ENCODE measurements around the gene MED22.
"Not testable (repeated sequence)": the region's sequence is repeated elsewhere in the genome, so short reads cannot be mapped to it uniquely, and the experiment has no call there.

MED22 gene

GRCh38 chr9:133380734-133381133 is 32.8 kb upstream of the MED22 start:
- no peak for DNase-seq
- H3K27me3 Mint-ChIP-seq = no peaks in the 10 kb centered on the region
- ATAC-seq = no peak
- H3K9me3 Mint-ChIP-seq = no peaks in the 10 kb centered on the region
- H3K4me3 Mint-ChIP-seq = no peak overlapping the region
- no peak overlapping the region for H3K27ac Mint-ChIP-seq
- peaks cover 13% of the 10 kb centered on the region for H3K4me1 Mint-ChIP-seq

DNA sequence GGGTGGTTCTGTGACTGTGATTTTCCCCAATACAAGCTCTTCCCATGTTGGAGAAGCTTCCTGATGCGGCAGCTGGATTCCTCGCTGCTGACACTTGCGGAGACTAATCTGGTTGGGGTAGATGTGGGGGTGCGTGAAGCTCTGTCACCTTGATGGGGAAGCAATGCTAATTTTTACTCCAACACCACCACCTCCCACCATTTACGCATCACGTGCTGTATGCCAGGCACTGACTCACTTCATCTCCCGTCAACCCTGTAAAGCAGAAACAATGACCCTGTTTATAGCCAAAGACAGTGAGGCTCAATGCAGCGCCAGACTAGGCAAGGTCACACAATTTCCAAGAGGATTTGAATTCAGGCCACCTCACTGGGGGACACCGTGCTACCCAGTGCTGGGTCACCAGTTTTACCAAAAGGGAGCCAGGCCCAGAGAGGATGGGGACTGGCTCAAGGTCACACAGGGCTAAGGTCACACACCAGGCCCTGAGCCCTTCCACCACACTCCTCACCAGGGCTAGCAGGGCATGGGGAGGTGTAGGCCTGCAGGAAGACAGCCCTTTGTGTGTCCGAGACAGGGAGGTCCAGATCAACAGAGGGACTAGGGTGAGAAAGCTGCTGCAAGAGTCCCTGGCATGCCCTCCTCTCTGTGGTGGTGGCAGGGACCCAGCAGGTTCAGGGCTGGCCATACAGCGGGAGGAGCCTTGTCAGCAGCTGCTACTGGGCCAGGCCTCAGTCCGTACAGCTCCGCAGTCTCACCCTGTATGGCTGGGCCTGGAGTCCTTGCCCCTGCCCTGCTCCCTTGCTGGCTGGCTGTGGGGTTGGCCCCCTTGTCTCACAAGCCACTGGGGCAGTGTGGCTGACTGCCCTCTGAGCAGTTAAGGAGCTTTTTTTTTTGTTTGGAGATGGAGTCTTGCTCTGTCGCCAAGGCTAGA is 31.5 kb upstream of the MED22 start:
- Mint-ChIP-seq H3K9me3 (no peaks in the 10 kb centered on the region), H3K4me1 (peaks cover 13% of the 10 kb centered on the region), H3K4me3 (no peak overlapping the region), H3K27me3 (no peaks in the 10 kb centered on the region), H3K27ac (no peak overlapping the region)
- ATAC-seq (no peak), DNase-seq (no peak)

DNA sequence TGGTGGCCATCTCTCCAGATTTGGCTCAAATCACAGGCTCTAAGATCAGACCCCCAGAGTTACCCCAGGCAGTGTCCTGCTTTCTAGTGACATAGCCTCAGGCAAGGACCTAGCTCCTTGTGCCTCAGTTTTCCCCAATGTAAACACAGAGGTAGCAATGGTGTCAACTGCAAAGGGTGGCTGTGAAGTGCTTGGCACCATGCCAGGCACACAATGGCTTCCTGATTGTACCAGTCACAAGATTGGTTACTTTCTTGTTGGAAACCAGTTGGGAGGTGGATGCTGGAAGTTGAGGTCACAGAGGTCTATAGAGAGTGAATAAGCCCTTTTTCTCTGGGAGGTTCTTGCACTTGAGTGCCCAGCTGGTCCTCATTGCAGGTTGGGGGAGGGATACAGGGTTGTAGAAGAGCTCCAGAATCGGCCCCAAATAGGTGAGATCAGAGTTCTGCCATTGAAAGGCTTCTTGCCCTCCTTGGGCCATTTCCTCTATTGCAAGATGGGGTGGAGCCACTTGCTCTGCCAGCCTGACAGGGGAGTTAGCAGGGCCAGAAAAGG is 30.6 kb upstream of the MED22 start:
- ATAC-seq (no peak), DNase-seq (no peak)
- Mint-ChIP-seq H3K9me3 (no peaks in the 10 kb centered on the region), H3K4me3 (no peak overlapping the region), H3K27ac (no peak overlapping the region), H3K4me1 (peaks cover 22% of the 10 kb centered on the region), H3K27me3 (no peaks in the 10 kb centered on the region)

DNA sequence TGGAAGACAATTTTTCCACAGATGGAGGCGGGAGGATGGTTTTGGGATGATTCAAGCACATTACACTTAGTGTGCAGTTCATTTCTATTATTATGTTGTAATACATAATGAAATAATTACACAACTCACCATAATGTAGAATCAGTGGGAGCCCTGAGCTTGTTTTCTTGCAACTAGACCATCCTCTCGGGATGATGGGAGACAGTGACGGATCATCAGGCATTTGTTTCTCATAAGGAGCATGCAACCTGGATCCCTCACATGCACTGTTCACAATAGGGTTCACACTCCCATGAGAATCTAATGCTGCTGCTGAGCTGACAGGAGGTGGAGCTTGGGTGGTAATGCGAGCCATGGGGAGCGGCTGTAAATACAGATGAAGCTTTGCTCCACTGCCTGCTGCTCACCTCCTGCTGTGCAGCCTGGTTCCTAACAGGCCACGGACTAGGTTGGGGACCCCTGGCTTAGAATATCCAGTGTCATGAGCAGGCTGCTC is 29.8 kb upstream of the MED22 start:
- no peaks in the 10 kb centered on the region for H3K9me3 Mint-ChIP-seq
- H3K27me3 Mint-ChIP-seq = no peaks in the 10 kb centered on the region
- ATAC-seq (no peak), DNase-seq (no peak)
- no peak overlapping the region for H3K4me3 Mint-ChIP-seq
- H3K4me1 Mint-ChIP-seq = peaks cover 29% of the 10 kb centered on the region
- no peak overlapping the region for H3K27ac Mint-ChIP-seq

DNA sequence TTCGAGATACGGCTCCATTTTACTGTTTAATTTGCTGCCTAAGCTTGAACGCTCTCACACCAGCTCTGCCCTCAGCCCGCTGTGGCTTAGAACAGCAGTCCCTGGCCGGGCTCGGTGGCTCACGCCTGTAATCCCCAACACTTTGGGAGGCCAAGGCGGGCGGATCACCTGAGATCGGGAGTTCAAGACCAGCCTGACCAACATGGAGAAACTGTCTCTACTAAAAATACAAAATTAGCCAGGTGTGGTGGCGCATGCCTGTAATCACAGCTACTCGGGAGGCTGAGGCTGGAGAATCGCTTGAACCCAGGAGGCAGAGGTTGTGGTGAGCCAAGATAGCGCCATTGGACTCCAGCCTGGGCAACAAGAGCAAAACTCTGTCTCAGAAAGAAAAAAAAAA is 29.3 kb upstream of the MED22 start:
- H3K27me3 Mint-ChIP-seq, ATAC-seq, H3K27ac Mint-ChIP-seq, H3K9me3 Mint-ChIP-seq, DNase-seq: not testable (repeated sequence)
- peak overlapping the region; percentile 39 to 64 for H3K4me3 Mint-ChIP-seq
- H3K4me1 Mint-ChIP-seq = peaks cover 34% of the 10 kb centered on the region

DNA sequence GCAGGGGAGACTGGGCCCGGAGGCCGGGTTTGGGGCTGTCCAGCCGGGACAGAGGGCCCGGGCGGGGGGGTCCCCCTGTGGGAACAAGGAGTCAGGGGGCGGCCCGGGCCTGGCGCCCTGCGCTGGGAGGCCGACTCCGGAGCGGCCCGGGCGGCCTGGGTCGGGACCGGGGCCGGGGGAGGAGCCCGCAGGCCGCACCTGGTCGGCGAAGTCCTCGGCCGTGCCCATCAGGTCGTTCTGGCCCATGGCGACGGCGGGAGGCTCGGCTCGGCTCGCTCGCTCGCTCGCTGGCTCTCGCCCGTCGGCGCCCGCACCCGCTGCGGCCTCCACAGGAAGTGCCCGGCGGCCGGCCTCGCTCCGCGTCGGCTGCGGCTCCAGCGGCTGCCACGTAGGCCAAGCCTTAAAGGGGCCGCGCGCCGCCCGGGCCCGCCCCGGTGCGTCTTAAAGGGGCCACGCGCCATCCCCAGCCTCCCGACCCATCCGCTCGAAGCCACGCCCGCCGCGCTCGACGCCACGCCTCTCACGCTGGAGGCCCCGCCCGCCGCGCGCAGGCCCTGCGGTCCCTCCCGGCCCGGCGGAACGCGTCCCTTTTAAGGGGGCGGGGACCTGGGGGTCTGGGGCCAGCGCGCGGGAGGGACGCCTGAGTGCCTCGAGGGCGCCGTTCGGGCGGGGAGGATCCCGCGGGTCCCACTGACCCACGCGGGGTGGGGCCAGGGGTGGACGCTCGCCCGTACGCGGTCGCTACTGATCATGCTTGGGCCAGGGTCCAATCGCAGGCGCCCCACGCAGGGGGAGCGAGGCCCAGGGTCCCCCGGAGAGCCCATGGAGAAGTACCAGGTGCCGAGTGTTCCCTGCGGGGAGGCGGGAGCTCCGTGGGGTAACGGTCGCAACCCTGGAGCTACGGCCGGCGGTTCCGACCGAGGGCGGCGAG is 28.1 kb upstream of the MED22 start, which contains the start of the genes STKLD1 and SURF4:
STKLD1 (plus strand) TSS at position 643 of the 931 bp plus-strand sequence; CDS start at position 751, 108 bp downstream.
SURF4 (minus strand) TSS at position 337 of the 931 bp plus-strand sequence; CDS start at position 246, 91 bp downstream.
- DNase-seq (peak; percentile 96 to 98), ATAC-seq (peak; percentile 75)
- Mint-ChIP-seq H3K27ac (peak within 1 kb of the TSS; percentile 96 to 99), H3K4me3 (peak within 1 kb of the TSS; percentile 97 to 99), H3K27me3 (no peaks in the 10 kb centered on the region), H3K4me1 (peaks cover 47% of the 10 kb centered on the region), H3K9me3 (no peaks in the 10 kb centered on the region)

GRCh38 chr9:133375116-133375723 is 27.3 kb upstream of the MED22 start:
- H3K9me3 Mint-ChIP-seq = no peaks in the 10 kb centered on the region
- H3K4me3 Mint-ChIP-seq = peak overlapping the region; percentile 97 to 99
- H3K4me1 Mint-ChIP-seq = peaks cover 54% of the 10 kb centered on the region
- ATAC-seq (peak; percentile 0), DNase-seq (peak; percentile 52)
- peak overlapping the region; percentile 96 to 99 for H3K27ac Mint-ChIP-seq
- no peaks in the 10 kb centered on the region for H3K27me3 Mint-ChIP-seq

- peak overlapping the region; percentile 97 to 99 for H3K4me3 Mint-ChIP-seq
- DNase-seq (peak in 1 of 2 donors; percentile 48), ATAC-seq (peak; percentile 23)
- no peaks in the 10 kb centered on the region for H3K27me3 Mint-ChIP-seq
- H3K27ac Mint-ChIP-seq = peak overlapping the region; percentile 96 to 99
- H3K4me1 Mint-ChIP-seq = peaks cover 60% of the 10 kb centered on the region
- no peaks in the 10 kb centered on the region for H3K9me3 Mint-ChIP-seq
Observed at GRCh38 chr9:133374612-133375115, 26.7 kb upstream of the MED22 start.

DNA sequence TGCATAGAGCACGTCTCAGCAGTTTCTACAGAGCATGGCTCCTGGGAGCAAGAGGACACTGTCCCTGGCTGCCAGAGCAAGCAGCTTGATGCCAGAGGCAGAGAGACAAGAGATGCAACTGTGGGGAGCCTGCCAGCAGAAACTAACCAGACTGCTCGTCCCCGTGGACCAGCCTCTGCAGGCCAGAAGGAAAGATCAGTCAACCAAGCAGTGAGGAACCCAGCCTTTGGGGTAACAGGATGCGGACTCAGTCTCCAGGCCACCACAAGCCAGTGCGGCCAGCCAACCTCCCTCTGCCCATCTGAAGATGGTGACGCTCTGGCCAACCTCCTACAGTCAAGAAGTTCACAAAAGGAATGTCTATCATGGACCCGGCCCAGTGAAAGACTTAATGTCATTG is 24.2 kb upstream of the MED22 start:
- Mint-ChIP-seq H3K9me3 (no peaks in the 10 kb centered on the region), H3K4me3 (peak overlapping the region; percentile 97 to 99), H3K27ac (peak overlapping the region; percentile 91 to 96), H3K4me1 (peaks cover 76% of the 10 kb centered on the region), H3K27me3 (no peaks in the 10 kb centered on the region)
- ATAC-seq (no peak), DNase-seq (no peak)

DNA sequence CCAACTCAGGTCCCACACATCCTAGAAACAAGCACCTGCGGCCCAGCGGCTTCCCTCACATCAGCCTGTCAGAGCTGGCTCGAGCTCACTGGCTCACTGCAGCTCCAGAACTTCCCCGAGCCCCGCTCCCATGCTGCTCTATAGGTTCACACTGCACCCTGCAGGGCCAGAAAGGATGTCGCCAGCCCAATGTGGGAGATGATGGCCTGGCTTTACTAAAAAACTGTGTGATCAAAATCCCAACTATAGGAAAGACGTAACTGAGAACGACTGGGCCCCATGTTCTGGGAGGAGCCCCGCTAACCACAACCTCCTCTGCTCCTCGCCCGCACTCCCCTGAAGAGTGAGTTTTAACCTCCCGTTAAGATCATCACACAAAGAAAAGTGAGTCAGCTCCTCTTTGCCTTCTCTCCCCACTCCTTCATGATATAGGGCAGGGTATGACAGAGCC is 23.4 kb upstream of the MED22 start:
- peak; percentile 73 to 89 for DNase-seq
- H3K9me3 Mint-ChIP-seq = no peaks in the 10 kb centered on the region

GRCh38 chr9:133370685-133371084 is 22.8 kb upstream of the MED22 start:
- DNase-seq = peak in 1 of 2 donors; percentile 76
- Mint-ChIP-seq H3K4me3 (peak overlapping the region; percentile 97 to 99), H3K4me1 (peaks cover 75% of the 10 kb centered on the region), H3K27me3 (no peaks in the 10 kb centered on the region), H3K9me3 (no peaks in the 10 kb centered on the region), H3K27ac (peak overlapping the region; percentile 91 to 96)
- ATAC-seq = peak; percentile 72

More for the DNA sequence above, 23.4 kb upstream of the MED22 start:
- Mint-ChIP-seq H3K27ac (peak overlapping the region; percentile 91 to 96), H3K27me3 (no peaks in the 10 kb centered on the region), H3K4me3 (peak overlapping the region; percentile 97 to 99), H3K4me1 (peaks cover 75% of the 10 kb centered on the region)
- peak; percentile 79 for ATAC-seq

GRCh38 chr9:133369933-133370332 is 22.0 kb upstream of the MED22 start:
- peak overlapping the region; percentile 91 to 96 for H3K27ac Mint-ChIP-seq
- H3K4me1 Mint-ChIP-seq = peaks cover 75% of the 10 kb centered on the region
- H3K4me3 Mint-ChIP-seq = peak overlapping the region; percentile 97 to 99
- no peak for ATAC-seq
- no peaks in the 10 kb centered on the region for H3K9me3 Mint-ChIP-seq
- no peak for DNase-seq
- H3K27me3 Mint-ChIP-seq = no peaks in the 10 kb centered on the region

DNA sequence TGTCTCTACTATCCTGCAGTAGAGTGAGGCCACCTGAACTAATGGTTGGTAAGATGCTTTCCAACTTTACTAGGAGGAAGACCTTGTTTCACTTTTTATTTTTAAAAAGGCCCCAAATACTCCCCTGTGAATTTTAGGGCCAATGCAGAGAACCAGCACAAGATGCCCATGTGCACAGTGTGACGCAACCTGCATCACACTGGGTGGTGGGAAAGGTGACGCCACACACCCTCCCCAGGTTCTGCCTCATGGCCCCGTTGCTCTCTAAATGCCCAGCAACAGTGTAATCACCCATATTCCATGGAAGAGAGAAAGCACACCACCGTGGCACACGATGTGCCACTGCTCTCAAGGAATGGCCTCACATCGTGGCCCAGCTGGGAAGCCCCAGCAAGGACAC is 21.5 kb upstream of the MED22 start:
- peak overlapping the region; percentile 89 to 95 for H3K27ac Mint-ChIP-seq

DNA sequence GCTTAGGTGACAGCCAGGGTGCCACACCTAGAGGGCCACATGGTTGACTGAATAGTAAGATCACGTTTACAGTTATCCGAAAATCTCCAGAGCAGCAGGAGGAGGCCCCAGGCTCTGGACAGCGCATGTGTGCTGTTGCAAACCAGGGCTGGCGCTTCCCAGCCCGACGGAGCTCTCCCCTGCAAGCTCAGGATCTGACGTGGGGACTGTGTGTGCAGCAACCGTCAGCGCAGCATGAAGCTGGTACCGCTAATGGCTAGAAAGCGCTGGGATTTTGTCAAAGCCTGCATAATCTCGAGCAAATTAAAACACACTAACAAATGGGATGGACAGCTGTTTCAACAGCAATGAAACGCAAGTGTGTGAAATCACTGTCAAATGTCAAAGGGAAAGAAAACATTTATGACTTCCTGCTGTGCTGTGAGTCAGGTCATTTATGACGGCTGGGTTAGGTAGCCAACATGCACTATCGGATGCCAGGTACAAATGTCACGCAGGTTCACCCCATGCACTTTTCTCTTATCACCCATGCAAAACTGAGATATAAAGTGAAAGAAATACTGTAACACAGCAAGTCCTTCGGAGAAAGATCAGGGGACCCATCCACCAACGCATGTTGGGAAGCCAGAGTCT is 20.4 kb upstream of the MED22 start:
- DNase-seq (no peak), ATAC-seq (no peak)
- Mint-ChIP-seq H3K9me3 (no peaks in the 10 kb centered on the region), H3K4me1 (peaks cover 69% of the 10 kb centered on the region), H3K4me3 (peak overlapping the region; percentile 97 to 99), H3K27me3 (no peaks in the 10 kb centered on the region), H3K27ac (peak overlapping the region; percentile 95)

More for the DNA sequence above, 21.5 kb upstream of the MED22 start:
- peak overlapping the region; percentile 97 to 99 for H3K4me3 Mint-ChIP-seq
- no peaks in the 10 kb centered on the region for H3K27me3 Mint-ChIP-seq
- ATAC-seq = no peak
- H3K9me3 Mint-ChIP-seq = no peaks in the 10 kb centered on the region
- no peak for DNase-seq
- H3K4me1 Mint-ChIP-seq = peaks cover 75% of the 10 kb centered on the region
